ENCODE data around the gene PARD3. TPM values are rescaled to one million over a fixed set of nuclear protein-coding genes. Genes with fewer than 3 reads are reported as not detected.

PARD3 gene
- polyA plus RNA-seq, 3 donors = 0.51 TPM; not detected in 2

GRCh38 chr10:34854147-34854601, 39.1 kb upstream of the PARD3 start:
- Mint-ChIP-seq H3K4me1 (no peaks in the 10 kb centered on the region), H3K9me3 (peaks cover 0 to 2% (median 0%) of the 10 kb centered on the region in 7 donors), H3K36me3 (no peaks in the 10 kb centered on the region), H3K4me3 (no peak overlapping the region), H3K27ac (no peak overlapping the region), H3K27me3 (ENCODE audit: low read depth in 3 of 3) (peaks cover 2 to 8% (median 7%) of the 10 kb centered on the region in 3 donors)
- Histone ChIP-seq H3K9me3 (replicated peaks in 1 of 2; ENCODE audit: control insufficient read depth in 1 of 2, insufficient read depth in 1 of 2, low read length in 2 of 2) (no peaks in the 10 kb centered on the region), H3K4me3 (replicated peaks in 1 of 3; ENCODE audit: low read depth in 2 of 3, low read length in 3 of 3) (no peak overlapping the region), H3K4me1 (ENCODE audit: control insufficient read depth in 1 of 2, insufficient read depth in 2 of 2, low read length in 2 of 2) (no peaks in the 10 kb centered on the region), H3K9ac (ENCODE audit: insufficient read depth, low read length, poor library complexity, severe bottlenecking) (no peak overlapping the region), H3K79me2 (ENCODE audit: insufficient read depth, low read length) (no peaks in the 10 kb centered on the region), H3K27me3 (ENCODE audit: control insufficient read depth in 2 of 2, insufficient read depth in 2 of 2, low read length in 2 of 2) (no peaks in the 10 kb centered on the region), H3K27ac (ENCODE audit: low read depth in 1 of 2, low read length in 2 of 2) (no peak overlapping the region), H3K4me2 (replicated peaks; ENCODE audit: extremely low read depth, low read length, poor library complexity, severe bottlenecking) (no peak overlapping the region), H4K20me1 (ENCODE audit: insufficient read depth, low read length) (no peaks in the 10 kb centered on the region), H3K36me3 (replicated peaks in 1 of 2; ENCODE audit: control insufficient read depth in 1 of 2, insufficient read depth in 2 of 2, low read length in 2 of 2) (no peaks in the 10 kb centered on the region), H2AFZ (ENCODE audit: insufficient read depth, low read depth, low read length, poor library complexity, severe bottlenecking) (no peak overlapping the region)
- no peak for DNase-seq
- intact Hi-C loops (cut with micrococcal nuclease) = no loop called here
- no peak for TF ChIP-seq CTCF (IDR thresholded peaks at IDR 0.05)
- 59% methylated on average over 3 of the region's 6 CpGs for WGBS (ENCODE audit: insufficient coverage)

- no peak overlapping the region for H3K9ac ChIP-seq (ENCODE audit: insufficient read depth, low read length, poor library complexity, severe bottlenecking)
- H3K4me1 Mint-ChIP-seq = no peaks in the 10 kb centered on the region
- DNase-seq = no peak
- no peaks in the 10 kb centered on the region for H3K36me3 ChIP-seq (replicated peaks in 1 of 2; ENCODE audit: control insufficient read depth in 1 of 2, insufficient read depth in 2 of 2, low read length in 2 of 2)
- H3K27me3 Mint-ChIP-seq (ENCODE audit: low read depth in 3 of 3) = peaks cover 1 to 7% (median 7%) of the 10 kb centered on the region in 3 donors
- peaks cover 0 to under 1% (median 0%) of the 10 kb centered on the region in 7 donors for H3K9me3 Mint-ChIP-seq
- no peak overlapping the region for H3K27ac Mint-ChIP-seq
- H3K36me3 Mint-ChIP-seq = no peaks in the 10 kb centered on the region
- WGBS (ENCODE audit: insufficient coverage) = 80% methylated on average over 1 of the region's 4 CpGs
- intact Hi-C loops (cut with micrococcal nuclease) = no loop called here
- H3K4me1 ChIP-seq (ENCODE audit: control insufficient read depth in 1 of 2, insufficient read depth in 2 of 2, low read length in 2 of 2) = no peaks in the 10 kb centered on the region
- H4K20me1 ChIP-seq (ENCODE audit: insufficient read depth, low read length) = no peaks in the 10 kb centered on the region
- TF ChIP-seq CTCF (IDR thresholded peaks at IDR 0.05) = no peak
- H3K4me3 Mint-ChIP-seq = no peak overlapping the region
- H3K79me2 ChIP-seq (ENCODE audit: insufficient read depth, low read length) = no peaks in the 10 kb centered on the region
- no peak overlapping the region for H3K27ac ChIP-seq (ENCODE audit: low read depth in 1 of 2, low read length in 2 of 2)
- H3K4me3 ChIP-seq (replicated peaks in 1 of 3; ENCODE audit: low read depth in 2 of 3, low read length in 3 of 3) = no peak overlapping the region
- no peak overlapping the region for H3K4me2 ChIP-seq (replicated peaks; ENCODE audit: extremely low read depth, low read length, poor library complexity, severe bottlenecking)
- H3K9me3 ChIP-seq (replicated peaks in 1 of 2; ENCODE audit: control insufficient read depth in 1 of 2, insufficient read depth in 1 of 2, low read length in 2 of 2) = no peaks in the 10 kb centered on the region
- no peak overlapping the region for H2AFZ ChIP-seq (ENCODE audit: insufficient read depth, low read depth, low read length, poor library complexity, severe bottlenecking)
- no peaks in the 10 kb centered on the region for H3K27me3 ChIP-seq (ENCODE audit: control insufficient read depth in 2 of 2, insufficient read depth in 2 of 2, low read length in 2 of 2)
These were observed 38.3 kb upstream of the PARD3 start for GRCh38 chr10:34853357-34853756.

All from CD14-positive monocyte (primary cell).